HEK293 (cell line): ENCODE data around the gene AFF1.

Source experiments
- CTCF ChIA-PET: fragments of 350-600 bp; formaldehyde crosslinking; extraction: SDS; loops from one replicate; lab custom pipeline; 2021; ENCODE audit warnings: antibody characterized with exemption; lab: Yijun Ruan, JAX
- POLR2A ChIA-PET: fragments of 300-600 bp; formaldehyde crosslinking; extraction: SDS; loops from one replicate; lab custom pipeline; 2020; ENCODE audit warnings: antibody characterized with exemption, inconsistent platforms; lab: Yijun Ruan, JAX
- H3K27ac ChIP-seq: fragments of 200-500 bp; sonication (Bioruptor generic); 2 replicates; pipeline ENCODE4 v1.5.1; 2014; ENCODE audit warnings: low read depth, low read length, control low read depth, inconsistent platforms; ENCODE audit errors: extremely low read depth
- H3K36me3 ChIP-seq, 2 experiments: fragments of 200-500 bp in 1 of 2; sonication (Bioruptor generic) in 1 of 2; 1 replicate in 1 of 2; 2 replicates in 1 of 2; pipeline ENCODE4 v1.5.1; 2014 to 2017; ENCODE audit warnings: inconsistent platforms in 2 of 2, low read length in 2 of 2; ENCODE audit not compliant: control insufficient read depth in 2 of 2, insufficient read depth in 1 of 2
- H3K4me1 ChIP-seq: fragments of 200-500 bp; sonication (Bioruptor generic); 2 replicates; pipeline ENCODE4 v1.5.1; 2014; ENCODE audit warnings: mild to moderate bottlenecking, low read length, inconsistent platforms; ENCODE audit not compliant: control insufficient read depth, insufficient read depth
- H3K4me3 ChIP-seq: 2 replicates; pipeline ENCODE4 v1.5.1; 2011; ENCODE audit warnings: low read depth, mild to moderate bottlenecking, control low read depth, low read length, moderate library complexity
- H3K9me3 ChIP-seq: fragments of 200-500 bp; sonication (Bioruptor generic); 2 replicates; pipeline ENCODE4 v1.5.1; 2014; ENCODE audit warnings: low read depth, low read length, inconsistent platforms; ENCODE audit not compliant: control insufficient read depth, insufficient read depth
- CTCF ChIP-seq: fragments of 450-650 bp; formaldehyde crosslinking; IDR thresholded peaks from 2 replicates; pipeline ENCODE4 v1.5.1; 2016; ENCODE audit warnings: missing biosample characterization, missing genetic modification characterization
- FEZF1 ChIP-seq: fragments of 450-650 bp; formaldehyde crosslinking; IDR thresholded peaks from 2 replicates; pipeline ENCODE4 v1.5.1; 2016; ENCODE audit warnings: missing biosample characterization, missing genetic modification characterization
- OSR2 ChIP-seq: fragments of 450-650 bp; formaldehyde crosslinking; IDR thresholded peaks from 2 replicates; pipeline ENCODE4 v1.5.1; 2016; ENCODE audit warnings: missing biosample characterization, missing genetic modification characterization
- ZFP3 ChIP-seq: fragments of 450-650 bp; formaldehyde crosslinking; IDR thresholded peaks from 2 replicates; pipeline ENCODE4 v1.5.1; 2016; ENCODE audit warnings: low read depth, missing biosample characterization, missing genetic modification characterization
- ZFP41 ChIP-seq: fragments of 450-650 bp; formaldehyde crosslinking; IDR thresholded peaks from 2 replicates; pipeline ENCODE4 v1.5.1; 2016; ENCODE audit warnings: missing biosample characterization, missing genetic modification characterization, borderline replicate concordance
- ZFP69B ChIP-seq: fragments of 450-650 bp; formaldehyde crosslinking; IDR thresholded peaks from 2 replicates; pipeline ENCODE4 v1.5.1; 2016; ENCODE audit warnings: missing biosample characterization, missing genetic modification characterization
- ZNF114 ChIP-seq: fragments of 450-650 bp; formaldehyde crosslinking; IDR thresholded peaks from 2 replicates; pipeline ENCODE4 v1.5.0; 2017; ENCODE audit warnings: missing biosample characterization, missing genetic modification characterization
- ZNF121 ChIP-seq: fragments of 450-650 bp; formaldehyde crosslinking; IDR thresholded peaks from 2 replicates; pipeline ENCODE4 v1.5.1; 2016; ENCODE audit warnings: missing biosample characterization, missing genetic modification characterization
- ZNF132 ChIP-seq: fragments of 450-650 bp; formaldehyde crosslinking; IDR thresholded peaks from 2 replicates; pipeline ENCODE4 v1.5.1; 2017; ENCODE audit warnings: missing biosample characterization, missing genetic modification characterization, borderline replicate concordance
- ZNF138 ChIP-seq: fragments of 450-650 bp; formaldehyde crosslinking; IDR thresholded peaks from 2 replicates; pipeline ENCODE4 v1.5.1; 2016; ENCODE audit warnings: missing biosample characterization, missing genetic modification characterization, borderline replicate concordance
- ZNF146 ChIP-seq: fragments of 450-650 bp; formaldehyde crosslinking; IDR thresholded peaks from 2 replicates; pipeline ENCODE4 v1.5.1; 2016; ENCODE audit warnings: missing biosample characterization, missing genetic modification characterization
- ZNF155 ChIP-seq: fragments of 450-650 bp; formaldehyde crosslinking; IDR thresholded peaks from 2 replicates; pipeline ENCODE4 v1.5.1; 2016; ENCODE audit warnings: missing biosample characterization, missing genetic modification characterization
- ZNF157 ChIP-seq: fragments of 450-650 bp; formaldehyde crosslinking; IDR thresholded peaks from 2 replicates; pipeline ENCODE4 v1.5.1; 2016; ENCODE audit warnings: missing biosample characterization, missing genetic modification characterization
- ZNF169 ChIP-seq: fragments of 450-650 bp; formaldehyde crosslinking; IDR thresholded peaks from 2 replicates; pipeline ENCODE4 v1.5.1; 2016; ENCODE audit warnings: missing biosample characterization, missing genetic modification characterization
- ZNF211 ChIP-seq: fragments of 450-650 bp; formaldehyde crosslinking; IDR thresholded peaks from 2 replicates; pipeline ENCODE4 v1.5.1; 2016; ENCODE audit warnings: low read depth, missing biosample characterization, missing genetic modification characterization
- ZNF311 ChIP-seq: fragments of 450-650 bp; formaldehyde crosslinking; IDR thresholded peaks from 2 replicates; pipeline ENCODE4 v1.5.1; 2017; ENCODE audit warnings: missing biosample characterization, missing genetic modification characterization, borderline replicate concordance
- ZNF362 ChIP-seq: fragments of 450-650 bp; formaldehyde crosslinking; IDR thresholded peaks from 2 replicates; pipeline ENCODE4 v1.5.1; 2016; ENCODE audit warnings: missing biosample characterization, missing genetic modification characterization
- ZNF423 ChIP-seq: fragments of 450-650 bp; formaldehyde crosslinking; IDR thresholded peaks from 2 replicates; pipeline ENCODE4 v1.5.1; 2016; ENCODE audit warnings: missing biosample characterization, missing genetic modification characterization
- ZNF48 ChIP-seq: fragments of 450-650 bp; formaldehyde crosslinking; IDR thresholded peaks from 2 replicates; pipeline ENCODE4 v1.5.1; 2016; ENCODE audit warnings: missing biosample characterization, missing genetic modification characterization
- ZNF518A ChIP-seq: fragments of 450-650 bp; formaldehyde crosslinking; conservative IDR thresholded peaks from 2 replicates; pipeline ENCODE4 v1.5.1; 2016; ENCODE audit warnings: low read depth, missing biosample characterization, missing genetic modification characterization
- ZNF530 ChIP-seq: fragments of 450-650 bp; formaldehyde crosslinking; IDR thresholded peaks from 2 replicates; pipeline ENCODE4 v1.5.1; 2016; ENCODE audit warnings: low read depth, missing biosample characterization, missing genetic modification characterization
- ZSCAN23 ChIP-seq: fragments of 450-650 bp; formaldehyde crosslinking; IDR thresholded peaks from 2 replicates; pipeline ENCODE4 v1.5.1; 2016; ENCODE audit warnings: missing biosample characterization, missing genetic modification characterization
- ZSCAN5A ChIP-seq: fragments of 450-650 bp; formaldehyde crosslinking; IDR thresholded peaks from 2 replicates; pipeline ENCODE4 v1.5.1; 2016; ENCODE audit warnings: missing biosample characterization, missing genetic modification characterization
- TF ChIP-seq, protein P1 (sequence below): fragments of 450-650 bp; formaldehyde crosslinking; IDR thresholded peaks from 2 replicates; pipeline ENCODE4 v1.5.1; 2016; ENCODE audit warnings: missing biosample characterization, missing genetic modification characterization
- TF ChIP-seq, protein P2 (sequence below): sonication (generic); formaldehyde crosslinking; IDR thresholded peaks from 2 replicates; pipeline ENCODE4 v1.8.1; 2022; ENCODE audit warnings: mild to moderate bottlenecking, moderate library complexity, missing genetic modification reagents

AFF1 gene

DNA sequence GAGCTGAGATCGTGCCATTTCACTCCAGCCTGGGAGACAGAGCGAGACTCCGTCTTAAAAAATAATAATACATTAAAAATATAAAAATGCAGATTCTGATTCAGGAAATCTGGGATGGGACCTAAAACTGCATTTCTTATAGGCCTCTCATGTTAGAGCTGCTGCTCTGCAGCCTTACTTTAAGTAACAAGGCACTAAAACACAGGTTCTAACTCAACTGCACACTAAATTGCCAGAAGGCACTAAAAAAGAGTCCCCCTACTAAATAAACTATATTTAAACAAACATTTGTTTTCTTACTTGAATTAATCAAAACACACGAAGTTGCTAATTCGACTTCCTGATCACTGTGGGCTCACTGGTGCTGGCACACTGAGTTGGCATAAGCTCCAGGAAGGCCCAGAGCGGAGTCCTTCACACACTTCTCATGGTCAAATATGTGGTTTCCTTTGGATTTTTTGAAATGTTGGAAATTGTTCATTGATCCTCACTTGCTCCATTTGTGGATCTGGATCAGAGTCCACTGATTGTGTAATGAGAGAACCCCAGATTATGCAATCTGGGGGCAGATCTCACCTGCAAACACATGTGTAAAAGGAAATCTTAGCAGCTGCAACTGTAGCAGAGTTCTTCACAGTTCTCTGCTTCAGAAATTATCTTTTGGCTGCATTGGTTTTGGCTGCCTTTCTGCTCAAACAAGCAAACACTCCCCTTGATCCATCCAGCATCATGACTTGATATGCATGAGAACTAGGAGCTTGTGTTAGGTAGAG, 59.3 kb downstream of the AFF1 start (continued):
- TF ChIP-seq ZSCAN5A (no peak), ZSCAN23 (tag by site-specific recombination) (no peak), ZFP3 (tag by site-specific recombination) (no peak), ZNF146 (tag by site-specific recombination) (no peak), ZFP69B (tag by site-specific recombination) (no peak), ZNF169 (tag by site-specific recombination) (no peak)

DNA sequence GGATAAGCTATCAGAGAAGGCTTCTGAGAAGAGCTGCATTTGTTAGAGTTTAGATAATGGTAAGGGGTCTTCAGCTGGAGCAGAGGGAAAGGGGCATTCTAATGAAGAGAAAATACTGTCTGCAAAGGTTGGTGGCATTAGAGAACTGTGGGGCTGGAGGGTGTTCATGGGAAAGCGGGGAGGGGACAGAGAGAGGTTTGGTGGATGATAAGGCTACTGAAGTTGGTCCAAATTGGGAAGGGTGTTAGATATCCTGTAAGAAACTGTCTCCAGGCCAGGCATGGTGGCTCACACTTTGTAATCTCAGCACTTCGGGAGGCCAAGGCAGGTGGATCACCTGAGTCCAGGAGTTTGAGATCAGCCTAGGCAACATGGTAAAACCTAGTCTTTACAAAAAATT, 59.9 kb downstream of the AFF1 start:
- Histone ChIP-seq H3K36me3 (no peaks in the 10 kb centered on the region), H3K27ac (no peak overlapping the region), H3K4me1 (no peaks in the 10 kb centered on the region), H3K4me3 (no peak overlapping the region), H3K9me3 (no peaks in the 10 kb centered on the region)
- POLR2A ChIA-PET = no interaction called here
- CTCF ChIA-PET = no interaction called here
- TF ChIP-seq ZNF132 (tag by site-specific recombination) (no peak), ZFP41 (tag by site-specific recombination) (no peak), FEZF1 (tag by site-specific recombination) (no peak), ZNF362 (tag by site-specific recombination) (no peak), ZNF155 (tag by site-specific recombination) (no peak), ZNF211 (tag by site-specific recombination) (no peak), ZNF157 (tag by site-specific recombination) (no peak), ZNF121 (tag by site-specific recombination) (no peak), ZNF138 (no peak), OSR2 (no peak), ZNF311 (tag by site-specific recombination) (no peak), ZNF114 (tag by site-specific recombination) (no peak), CTCF (tag by site-specific recombination) (no peak), ZNF530 (no peak), ZNF423 (tag by site-specific recombination) (no peak), ZNF48 (tag by site-specific recombination) (no peak), ZNF518A (tag by site-specific recombination) (no peak)
- TF ChIP-seq, protein P1, sequence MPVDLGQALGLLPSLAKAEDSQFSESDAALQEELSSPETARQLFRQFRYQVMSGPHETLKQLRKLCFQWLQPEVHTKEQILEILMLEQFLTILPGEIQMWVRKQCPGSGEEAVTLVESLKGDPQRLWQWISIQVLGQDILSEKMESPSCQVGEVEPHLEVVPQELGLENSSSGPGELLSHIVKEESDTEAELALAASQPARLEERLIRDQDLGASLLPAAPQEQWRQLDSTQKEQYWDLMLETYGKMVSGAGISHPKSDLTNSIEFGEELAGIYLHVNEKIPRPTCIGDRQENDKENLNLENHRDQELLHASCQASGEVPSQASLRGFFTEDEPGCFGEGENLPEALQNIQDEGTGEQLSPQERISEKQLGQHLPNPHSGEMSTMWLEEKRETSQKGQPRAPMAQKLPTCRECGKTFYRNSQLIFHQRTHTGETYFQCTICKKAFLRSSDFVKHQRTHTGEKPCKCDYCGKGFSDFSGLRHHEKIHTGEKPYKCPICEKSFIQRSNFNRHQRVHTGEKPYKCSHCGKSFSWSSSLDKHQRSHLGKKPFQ (tag by site-specific recombination) = no peak
- TF ChIP-seq, protein P2, sequence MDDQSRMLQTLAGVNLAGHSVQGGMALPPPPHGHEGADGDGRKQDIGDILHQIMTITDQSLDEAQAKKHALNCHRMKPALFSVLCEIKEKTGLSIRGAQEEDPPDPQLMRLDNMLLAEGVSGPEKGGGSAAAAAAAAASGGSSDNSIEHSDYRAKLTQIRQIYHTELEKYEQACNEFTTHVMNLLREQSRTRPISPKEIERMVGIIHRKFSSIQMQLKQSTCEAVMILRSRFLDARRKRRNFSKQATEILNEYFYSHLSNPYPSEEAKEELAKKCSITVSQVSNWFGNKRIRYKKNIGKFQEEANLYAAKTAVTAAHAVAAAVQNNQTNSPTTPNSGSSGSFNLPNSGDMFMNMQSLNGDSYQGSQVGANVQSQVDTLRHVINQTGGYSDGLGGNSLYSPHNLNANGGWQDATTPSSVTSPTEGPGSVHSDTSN = no peak
